ENCODE results near the gene PADI3. TPM values are rescaled to one million over a fixed set of nuclear protein-coding genes. Genes with fewer than 3 reads are reported as not detected.

The PADI3 gene
- total and polyA plus RNA-seq, 9 of the 15 experiments (the other 6 are each of a cell fraction or from before 2014, with no cell fraction given): not detected

GRCh38 chr1:17286646-17287045 lies 37.7 kb downstream of the PADI3 start (continued):
- TF ChIP-seq ZBTB33 (CRISPR knock-in tag; IDR thresholded peaks at IDR 0.05): no peak
- no peak for TF ChIP-seq PHB2 (IDR thresholded peaks at IDR 0.05; ENCODE audit: low read depth)

GRCh38 chr1:17287130-17287776 lies 38.4 kb downstream of the PADI3 start:
- Histone ChIP-seq H3K27me3 (ENCODE audit: control insufficient read depth in 2 of 2, insufficient read depth in 2 of 2, low read length in 2 of 2) (peaks cover 31 to 58% of the 10 kb centered on the region in 2 experiments), H3K4me3 (no peak overlapping the region), H3K4me1 (replicated peaks in 1 of 2; ENCODE audit: control insufficient read depth in 2 of 2, insufficient read depth in 2 of 2, low read length in 2 of 2) (peaks cover 2 to 3% of the 10 kb centered on the region in 2 experiments; a peak in 3 of 5 replicates), H3K36me3 (ENCODE audit: control insufficient read depth, insufficient read depth, low read length) (no peaks in the 10 kb centered on the region), H4K20me1 (replicated peaks; ENCODE audit: control insufficient read depth, insufficient read depth, low read length) (peaks cover 21% of the 10 kb centered on the region), H3K9me1 (ENCODE audit: control insufficient read depth, insufficient read depth, low read length) (no peaks in the 10 kb centered on the region), H3K9ac (ENCODE audit: insufficient read depth in 1 of 2, low read depth in 2 of 2, low read length in 2 of 2) (no peak overlapping the region), H2AFZ (ENCODE audit: low read depth, low read length) (no peak overlapping the region), H3K9me3 (replicated peaks; ENCODE audit: control insufficient read depth, insufficient read depth, low read depth, low read length) (no peaks in the 10 kb centered on the region), H3K27ac (ENCODE audit: extremely low read depth, low read depth, low read length) (no peak overlapping the region), H3K79me2 (ENCODE audit: control insufficient read depth, insufficient read depth, low read length) (no peaks in the 10 kb centered on the region), H3K4me2 (ENCODE audit: insufficient read depth, low read length) (no peak overlapping the region)
- no peak for TF ChIP-seq CC2D1A (IDR thresholded peaks at IDR 0.05)
- TF ChIP-seq EP400 (IDR thresholded peaks at IDR 0.05): no peak
- no peak for TF ChIP-seq FOXO4 (CRISPR knock-in tag; IDR thresholded peaks at IDR 0.05)
- TF ChIP-seq ELF4 (CRISPR knock-in tag; IDR thresholded peaks at IDR 0.05): no peak
- no peak for TF ChIP-seq SNAPC5 (CRISPR knock-in tag; IDR thresholded peaks at IDR 0.05)
- TF ChIP-seq HDGF (IDR thresholded peaks at IDR 0.05): no peak
- peak; percentile 72 for TF ChIP-seq RBM25 (IDR thresholded peaks at IDR 0.05; ENCODE audit: low read depth, low read length, severe bottlenecking)
- TF ChIP-seq BCOR (IDR thresholded peaks at IDR 0.05): 0 out of 2 replicates have a peak, but pooled peaks have one; percentile 28
- intact Hi-C loops (cut with micrococcal nuclease): no loop called here
- CTCF ChIA-PET (ENCODE audit: low intra/inter-chr PET ratio): no interaction called here
- DNase-seq (ENCODE audit: extremely low read depth in 1 of 4, low spot score in 3 of 4) (no peak), ATAC-seq (no peak), FAIRE-seq (no peak)
- POLR2A ChIA-PET: interaction anchor here (0.7 kb wide), 1 partner anchor 11 kb away, joined by 3 read pairs; no protein-coding TSS in a partner anchor
- in situ Hi-C loops (cut with MboI): no loop called here
- no TSS peak for BruUV-seq (replicated peaks)
- 9% methylated on average over 5 of the region's 5 CpGs for WGBS (ENCODE audit: insufficient coverage, low coverage, missing lambda C conversion rate)
